ENCODE data around the gene TMEM273. TPM values are rescaled to one million over a fixed set of nuclear protein-coding genes. Genes with fewer than 3 reads are reported as not detected.
A peak's percentile ranks its signal among the peaks of the same experiment; 100 is the strongest.

The TMEM273 gene
- total and polyA plus RNA-seq, 10 of the 15 experiments (the other 5 are each of a cell fraction or from before 2014, with no cell fraction given): 10.3 to 46.3 (median 26.4) TPM

DNA sequence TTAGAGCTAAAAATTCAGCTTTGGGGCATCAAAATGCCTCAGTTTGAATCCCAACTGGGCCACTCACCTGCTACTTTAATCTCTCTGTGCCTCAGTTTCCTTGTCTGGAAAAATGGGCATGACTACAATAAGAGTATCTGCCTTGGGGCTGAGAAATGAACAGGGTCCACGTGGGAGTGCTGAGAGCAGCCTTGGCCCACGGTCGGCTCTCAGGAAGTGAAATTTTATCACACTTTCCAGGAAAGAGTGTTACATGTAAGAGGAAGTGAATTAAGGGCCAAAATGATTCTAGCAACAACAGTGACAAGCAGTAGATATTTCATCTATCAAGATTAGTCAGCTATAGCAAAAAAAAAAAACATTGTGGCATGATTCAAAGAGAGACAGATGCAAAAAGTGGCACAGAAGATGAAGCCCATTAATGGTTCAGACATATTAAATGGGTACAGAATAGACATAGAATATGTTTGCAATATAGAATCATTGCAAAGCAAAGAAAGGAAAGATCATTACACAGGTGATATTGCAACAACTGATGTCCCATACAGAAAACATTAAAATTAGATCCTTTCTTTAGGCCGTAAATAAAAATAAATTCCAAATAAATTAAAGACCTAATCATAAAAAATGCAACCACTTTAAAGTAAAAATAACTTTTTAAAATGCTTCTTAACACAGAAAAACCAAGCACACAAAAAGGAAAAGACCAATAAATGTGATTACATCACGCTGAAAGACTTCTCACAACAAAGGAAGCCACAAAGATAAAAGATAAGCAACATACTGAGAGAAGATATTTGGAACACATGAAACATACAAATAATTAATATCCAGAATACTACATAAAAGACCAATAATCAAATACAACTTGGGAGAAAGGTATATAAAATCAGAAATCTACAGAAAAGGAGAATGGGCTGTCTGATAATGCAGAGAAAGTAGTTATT is 4.3 kb downstream of the TMEM273 start (continued):
- TF ChIP-seq ZBTB11 (CRISPR knock-in tag; IDR thresholded peaks at IDR 0.05): no peak
- TF ChIP-seq MTA2 (IDR thresholded peaks at IDR 0.05; ENCODE audit: low read depth): 0 out of 2 replicates have a peak, but pooled peaks have one; percentile 15
- TF ChIP-seq IRF5 (IDR thresholded peaks at IDR 0.05; ENCODE audit: borderline replicate concordance): no peak
- TF ChIP-seq NRF1 (conservative IDR thresholded peaks at IDR 0.05; ENCODE audit: low read depth, low read length): no peak
- no peak for TF ChIP-seq SMC3 (IDR thresholded peaks at IDR 0.05; ENCODE audit: borderline replicate concordance, low read length)
- no peak for TF ChIP-seq EGR1 (IDR thresholded peaks at IDR 0.05; ENCODE audit: borderline replicate concordance in 1 of 2, low read depth in 2 of 2, low read length in 2 of 2)
- no peak for TF ChIP-seq CHD1 (IDR thresholded peaks at IDR 0.05; ENCODE audit: low read depth, low read length)
- TF ChIP-seq NR2C1 (IDR thresholded peaks at IDR 0.05): no peak
- no peak for TF ChIP-seq KAT2A (conservative IDR thresholded peaks at IDR 0.05; ENCODE audit: control insufficient read depth, low read depth, low read length)
- TF ChIP-seq ZNF274 (IDR thresholded peaks at IDR 0.05; ENCODE audit: insufficient read depth, insufficient read length): no peak
- no peak for TF ChIP-seq NBN (IDR thresholded peaks at IDR 0.05)
- no peak for TF ChIP-seq RBBP5 (conservative IDR thresholded peaks at IDR 0.05)
- no peak for TF ChIP-seq REST (IDR thresholded peaks at IDR 0.05; ENCODE audit: low read depth, low read length)
- TF ChIP-seq MTA3 (IDR thresholded peaks at IDR 0.05; ENCODE audit: borderline replicate concordance, low read length): no peak
- no peak for TF ChIP-seq ESRRA (IDR thresholded peaks at IDR 0.05; ENCODE audit: low read length)
- peak; percentile 92 for TF ChIP-seq ZNF24 (IDR thresholded peaks at IDR 0.05)
- TF ChIP-seq ZZZ3 (IDR thresholded peaks at IDR 0.05; ENCODE audit: control insufficient read depth, insufficient read length, low read depth): no peak
- TF ChIP-seq DPF2 (IDR thresholded peaks at IDR 0.05): 0 out of 2 replicates have a peak, but pooled peaks have one; percentile 33
- no peak for TF ChIP-seq NFYA (IDR thresholded peaks at IDR 0.05; ENCODE audit: borderline replicate concordance, low read depth, low read length)

Data from GM12878 (cell line).